Cardiac fibroblast (primary cell): ENCODE measurements around the gene OR2G3.

Experiments used
- DNase-seq, 2 donors: peaks; one replicate each; pipeline versions ENCODE4 v3.0.0 to v3.0.0-alpha.2; 2010; ENCODE audit warnings: low read depth in 2 of 2
- H3K4me3 ChIP-seq, 2 donors: replicated peaks in 1 of 2; 1 replicate in 1 of 2; 2 replicates in 1 of 2; pipeline ENCODE4 v1.5.1; 2011; ENCODE audit warnings: low read depth in 2 of 2, low read length in 2 of 2, mild to moderate bottlenecking in 2 of 2, moderate library complexity in 1 of 2
- TF ChIP-seq, protein P1 (sequence below): IDR thresholded peaks from one replicate; pipeline ENCODE4 v1.5.1; 2011; ENCODE audit warnings: low read depth, mild to moderate bottlenecking, low read length, inconsistent platforms

OR2G3 gene

DNA sequence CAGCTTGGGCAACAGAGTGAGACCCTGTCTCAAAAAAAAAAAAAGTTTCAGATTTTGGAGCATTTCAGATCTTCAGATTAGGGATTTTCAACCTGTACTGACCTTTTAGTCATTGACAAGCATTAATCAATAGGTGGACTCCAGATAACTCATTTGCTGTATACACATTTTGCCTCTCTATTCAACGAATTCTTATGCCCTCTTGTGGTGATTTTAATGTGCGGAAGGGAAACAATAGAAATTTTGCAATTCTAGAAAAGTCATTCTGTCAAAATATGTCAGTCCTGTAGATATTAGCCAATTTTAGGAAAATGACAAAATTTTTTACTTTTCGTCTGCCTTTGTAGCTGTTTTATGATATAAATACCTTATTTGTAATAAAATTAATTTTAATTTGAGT, 28.9 kb upstream of the OR2G3 start:
- TF ChIP-seq, protein P1, sequence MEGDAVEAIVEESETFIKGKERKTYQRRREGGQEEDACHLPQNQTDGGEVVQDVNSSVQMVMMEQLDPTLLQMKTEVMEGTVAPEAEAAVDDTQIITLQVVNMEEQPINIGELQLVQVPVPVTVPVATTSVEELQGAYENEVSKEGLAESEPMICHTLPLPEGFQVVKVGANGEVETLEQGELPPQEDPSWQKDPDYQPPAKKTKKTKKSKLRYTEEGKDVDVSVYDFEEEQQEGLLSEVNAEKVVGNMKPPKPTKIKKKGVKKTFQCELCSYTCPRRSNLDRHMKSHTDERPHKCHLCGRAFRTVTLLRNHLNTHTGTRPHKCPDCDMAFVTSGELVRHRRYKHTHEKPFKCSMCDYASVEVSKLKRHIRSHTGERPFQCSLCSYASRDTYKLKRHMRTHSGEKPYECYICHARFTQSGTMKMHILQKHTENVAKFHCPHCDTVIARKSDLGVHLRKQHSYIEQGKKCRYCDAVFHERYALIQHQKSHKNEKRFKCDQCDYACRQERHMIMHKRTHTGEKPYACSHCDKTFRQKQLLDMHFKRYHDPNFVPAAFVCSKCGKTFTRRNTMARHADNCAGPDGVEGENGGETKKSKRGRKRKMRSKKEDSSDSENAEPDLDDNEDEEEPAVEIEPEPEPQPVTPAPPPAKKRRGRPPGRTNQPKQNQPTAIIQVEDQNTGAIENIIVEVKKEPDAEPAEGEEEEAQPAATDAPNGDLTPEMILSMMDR = peak; percentile 30
- no peak overlapping the region for H3K4me3 ChIP-seq
- peak in 1 of 2 donors; percentile 24 for DNase-seq

DNA sequence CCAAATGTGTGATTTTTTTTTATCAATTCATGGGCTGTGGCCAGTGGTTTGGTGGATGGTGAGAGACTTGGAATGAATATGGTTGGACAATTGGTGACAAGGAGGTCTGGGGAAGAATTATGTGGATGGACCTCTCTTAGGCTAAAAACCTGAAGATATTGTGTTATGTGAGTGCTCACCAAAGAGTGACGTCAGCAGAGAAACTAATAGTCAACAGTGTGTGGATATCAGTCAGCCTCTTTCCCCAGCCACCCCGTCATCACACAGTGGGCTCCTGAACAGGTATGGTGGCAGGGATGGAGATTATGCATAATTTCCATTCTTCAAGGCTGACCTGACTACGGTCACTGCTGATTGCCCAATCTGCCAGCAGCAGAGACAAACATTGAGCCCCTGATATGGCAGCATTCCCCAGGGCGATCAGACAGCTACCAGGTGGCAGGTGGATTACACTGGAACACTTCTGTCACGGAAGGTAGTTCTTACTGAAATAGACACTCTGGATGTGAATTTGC, 26.4 kb upstream of the OR2G3 start:
- DNase-seq = no peak
- TF ChIP-seq, protein P1 = no peak
- H3K4me3 ChIP-seq = no peak overlapping the region

DNA sequence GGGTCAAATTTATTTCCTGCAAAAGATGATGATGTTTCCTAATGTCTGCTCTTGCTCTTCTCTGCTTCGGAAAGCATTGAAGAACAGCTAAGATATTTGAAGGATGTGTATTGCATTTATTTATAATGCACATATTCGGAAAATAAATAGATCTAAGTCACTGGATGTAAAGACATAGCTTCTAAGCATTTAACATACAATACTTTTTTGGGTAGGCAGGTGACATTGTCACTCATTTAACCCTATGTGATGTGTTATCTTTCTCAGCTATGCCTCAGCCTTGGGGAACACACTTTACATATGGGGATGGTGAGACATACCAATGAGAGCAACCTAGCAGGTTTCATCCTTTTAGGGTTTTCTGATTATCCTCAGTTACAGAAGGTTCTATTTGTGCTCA, 17.3 kb upstream of the OR2G3 start, which contains the start of gene OR2G2:
OR2G2 (plus strand) TSS at position 301 of the 400 bp plus-strand sequence; CDS start at position 301, 0 bp downstream.
- TF ChIP-seq, protein P1 = no peak
- no peak within 1 kb of the TSS for H3K4me3 ChIP-seq

DNA sequence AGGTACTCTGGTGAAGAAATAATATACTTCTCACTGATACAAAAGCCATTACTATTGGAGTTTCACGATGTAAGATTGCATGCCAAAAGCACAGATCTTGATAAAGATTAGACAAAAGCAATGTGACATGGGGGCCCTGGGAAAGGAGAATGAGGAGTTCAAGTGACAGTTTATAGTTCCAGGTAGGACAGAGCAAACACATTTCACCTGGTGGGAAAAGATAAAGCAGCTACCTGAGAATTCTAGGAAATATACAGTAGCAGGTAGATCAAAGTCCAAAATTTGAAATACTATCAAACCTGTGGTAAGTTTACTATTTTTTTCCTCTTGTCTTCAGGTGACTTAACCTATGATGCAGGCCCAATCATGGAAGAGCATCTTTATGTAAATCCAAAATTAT, 8.0 kb downstream of the OR2G3 start:
- H3K4me3 ChIP-seq = no peak overlapping the region
- TF ChIP-seq, protein P1 = no peak
- DNase-seq = no peak

More for the DNA sequence above, 17.3 kb upstream of the OR2G3 start, which contains the start of gene OR2G2:
- DNase-seq = no peak

DNA sequence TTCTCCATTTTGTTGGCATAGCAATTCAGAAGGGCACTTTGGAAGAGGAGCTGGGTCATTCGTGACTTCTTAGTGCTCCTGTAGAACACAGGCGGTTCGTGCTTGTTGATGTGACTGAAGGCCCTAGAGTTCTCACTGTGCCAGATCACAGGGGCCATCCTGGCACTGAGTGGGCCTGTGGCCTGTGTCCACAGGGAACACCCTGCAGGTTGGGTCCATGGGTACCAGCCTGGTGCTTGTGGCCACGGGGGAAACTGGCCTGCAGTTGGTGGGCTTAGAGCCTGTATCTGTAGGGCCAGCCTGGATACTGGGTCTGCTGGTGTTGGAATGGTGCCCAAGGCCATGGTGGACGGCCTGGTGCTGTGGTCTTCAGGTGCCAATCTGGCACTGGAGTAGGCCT, 9.2 kb downstream of the OR2G3 start:
- H3K4me3 ChIP-seq = no peak overlapping the region
- TF ChIP-seq, protein P1 = no peak
- no peak for DNase-seq

DNA sequence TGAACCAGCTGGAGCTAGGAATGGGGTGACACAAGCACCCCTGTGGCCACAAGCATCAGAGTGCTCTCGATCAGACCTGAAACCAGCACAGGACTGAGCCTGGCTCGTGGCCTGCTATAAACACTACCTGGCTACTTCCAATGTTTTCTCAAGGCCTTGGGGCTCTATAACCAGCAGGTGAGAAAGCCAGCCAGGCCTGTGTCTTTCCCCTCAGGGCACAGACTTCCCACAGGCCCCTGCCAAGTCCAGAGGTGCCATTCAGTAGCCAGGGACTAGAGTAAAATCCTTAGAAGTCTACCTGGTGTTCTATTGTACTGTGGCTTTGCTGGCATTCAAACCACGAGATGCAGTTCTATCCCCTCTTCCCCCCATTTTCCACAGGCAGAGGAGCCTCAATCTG, 22.6 kb downstream of the OR2G3 start:
- no peak overlapping the region for H3K4me3 ChIP-seq
- DNase-seq = no peak
- TF ChIP-seq, protein P1 = no peak

DNA sequence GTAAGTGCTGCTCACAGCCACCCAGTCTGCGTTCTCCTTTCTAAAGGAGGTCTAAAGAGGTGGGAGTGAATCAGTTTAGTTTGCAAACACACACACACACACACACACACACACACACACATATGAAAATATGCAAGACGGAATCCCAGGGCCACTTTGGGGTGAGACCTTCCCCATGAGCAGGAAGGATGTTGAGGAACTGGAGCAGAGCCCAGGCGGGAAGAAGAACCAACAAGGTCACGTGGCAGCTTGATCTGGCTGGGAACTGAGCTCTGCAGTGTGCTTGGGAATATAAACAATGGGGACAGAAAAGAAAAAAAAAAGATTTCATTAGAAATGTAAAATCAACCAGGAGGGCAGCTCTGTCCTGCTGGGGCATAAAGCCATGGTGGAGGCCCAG, 32.6 kb downstream of the OR2G3 start:
- no peak overlapping the region for H3K4me3 ChIP-seq
- no peak for DNase-seq
- TF ChIP-seq, protein P1 = no peak
